Trophoblast cell (in vitro differentiated cells and primary cell): Measurements from ENCODE around the gene POLA1.
A peak's percentile ranks its signal among the peaks of the same experiment; 100 is the strongest.

Experiments
- DNase-seq, 2 donors: peaks; one replicate each; pipeline ENCODE4 v3.0.0-alpha.2; 2016
- H2AFZ ChIP-seq: 2 replicates; pipeline ENCODE4 v1.6.1; 2013; ENCODE audit warnings: low read length, moderate library complexity, mild to moderate bottlenecking; ENCODE audit not compliant: insufficient read depth, poor library complexity
- H2AK5ac ChIP-seq: 2 replicates; pipeline ENCODE4 v1.6.1; 2013; ENCODE audit warnings: mild to moderate bottlenecking, low read length
- H2BK120ac ChIP-seq: 2 replicates; pipeline ENCODE4 v1.6.1; 2013; ENCODE audit warnings: low read length, mild to moderate bottlenecking, moderate library complexity; ENCODE audit not compliant: insufficient read depth, poor library complexity
- H2BK12ac ChIP-seq: 2 replicates; pipeline ENCODE4 v1.6.1; 2013; ENCODE audit warnings: mild to moderate bottlenecking, low read length, moderate library complexity
- H2BK5ac ChIP-seq: 2 replicates; pipeline ENCODE4 v1.6.1; 2013; ENCODE audit warnings: low read length, low read depth, moderate library complexity, mild to moderate bottlenecking; ENCODE audit not compliant: poor library complexity
- H3K14ac ChIP-seq: 2 replicates; pipeline ENCODE4 v1.6.1; 2013; ENCODE audit warnings: mild to moderate bottlenecking, low read length
- H3K18ac ChIP-seq: 2 replicates; pipeline ENCODE4 v1.6.1; 2013; ENCODE audit warnings: mild to moderate bottlenecking, low read length
- H3K23ac ChIP-seq: 2 replicates; pipeline ENCODE4 v1.6.1; 2013; ENCODE audit warnings: low read length
- H3K27ac ChIP-seq: 2 replicates; pipeline ENCODE4 v1.5.1; 2013; ENCODE audit warnings: low read depth, mild to moderate bottlenecking, inconsistent platforms, low read length, moderate library complexity
- H3K27me3 ChIP-seq: 2 replicates; pipeline ENCODE4 v1.6.1; 2013; ENCODE audit warnings: inconsistent platforms, mild to moderate bottlenecking, low read length, moderate library complexity; ENCODE audit not compliant: insufficient read depth
- H3K36me3 ChIP-seq, 2 experiments: 1 replicate in 1 of 2; 2 replicates in 1 of 2; pipeline ENCODE4 v1.6.1; 2013; ENCODE audit warnings: low read length in 2 of 2, mild to moderate bottlenecking in 2 of 2, moderate library complexity in 1 of 2; ENCODE audit not compliant: insufficient read depth in 2 of 2, control insufficient read depth in 1 of 2
- H3K4ac ChIP-seq: 2 replicates; pipeline ENCODE4 v1.6.1; 2013; ENCODE audit warnings: low read depth, mild to moderate bottlenecking, low read length, moderate library complexity
- H3K4me1 ChIP-seq, 2 experiments: 1 replicate in 1 of 2; 2 replicates in 1 of 2; pipeline ENCODE4 v1.6.1; 2013; ENCODE audit warnings: low read length in 2 of 2, mild to moderate bottlenecking in 2 of 2, moderate library complexity in 1 of 2; ENCODE audit not compliant: insufficient read depth in 2 of 2, control insufficient read depth in 1 of 2
- H3K4me2 ChIP-seq: 2 replicates; pipeline ENCODE4 v1.6.1; 2013; ENCODE audit warnings: inconsistent platforms, mild to moderate bottlenecking, low read length, moderate library complexity
- H3K4me3 ChIP-seq: 2 replicates; pipeline ENCODE4 v1.5.1; 2013; ENCODE audit warnings: mild to moderate bottlenecking, low read depth, low read length, inconsistent platforms
- H3K79me1 ChIP-seq: one replicate; pipeline ENCODE4 v1.6.1; 2013; ENCODE audit warnings: low read length
- H3K79me2 ChIP-seq: 2 replicates; pipeline ENCODE4 v1.6.1; 2013; ENCODE audit warnings: low read length, mild to moderate bottlenecking; ENCODE audit not compliant: control insufficient read depth, insufficient read depth, poor library complexity
- H3K9ac ChIP-seq: 2 replicates; pipeline ENCODE4 v1.6.1; 2013; ENCODE audit warnings: mild to moderate bottlenecking, low read length
- H3K9me3 ChIP-seq: 2 replicates; pipeline ENCODE4 v1.6.1; 2013; ENCODE audit warnings: low read depth, mild to moderate bottlenecking, control low read depth, inconsistent platforms, low read length; ENCODE audit not compliant: insufficient read depth
- H4K12ac ChIP-seq: 2 replicates; pipeline ENCODE4 v1.6.1; 2013; ENCODE audit warnings: low read depth, mild to moderate bottlenecking, low read length, moderate library complexity
- H4K8ac ChIP-seq: 2 replicates; pipeline ENCODE4 v1.6.1; 2013; ENCODE audit warnings: low read depth, mild to moderate bottlenecking, low read length, moderate library complexity
- H4K91ac ChIP-seq: one replicate; pipeline ENCODE4 v1.6.1; 2013; ENCODE audit warnings: low read depth, mild to moderate bottlenecking, low read length, moderate library complexity
- WGBS: extraction: QIAGEN DNeasy Blood & Tissue Kit; methylation state at CpG from one replicate; pipeline ENCODE4 v1.1.7; 2013; ENCODE audit warnings: missing lambda C conversion rate; ENCODE audit not compliant: insufficient read length, insufficient coverage; ENCODE audit errors: extremely low coverage; 5-methylcytosine and 5-hydroxymethylcytosine counted together

The POLA1 gene

DNA sequence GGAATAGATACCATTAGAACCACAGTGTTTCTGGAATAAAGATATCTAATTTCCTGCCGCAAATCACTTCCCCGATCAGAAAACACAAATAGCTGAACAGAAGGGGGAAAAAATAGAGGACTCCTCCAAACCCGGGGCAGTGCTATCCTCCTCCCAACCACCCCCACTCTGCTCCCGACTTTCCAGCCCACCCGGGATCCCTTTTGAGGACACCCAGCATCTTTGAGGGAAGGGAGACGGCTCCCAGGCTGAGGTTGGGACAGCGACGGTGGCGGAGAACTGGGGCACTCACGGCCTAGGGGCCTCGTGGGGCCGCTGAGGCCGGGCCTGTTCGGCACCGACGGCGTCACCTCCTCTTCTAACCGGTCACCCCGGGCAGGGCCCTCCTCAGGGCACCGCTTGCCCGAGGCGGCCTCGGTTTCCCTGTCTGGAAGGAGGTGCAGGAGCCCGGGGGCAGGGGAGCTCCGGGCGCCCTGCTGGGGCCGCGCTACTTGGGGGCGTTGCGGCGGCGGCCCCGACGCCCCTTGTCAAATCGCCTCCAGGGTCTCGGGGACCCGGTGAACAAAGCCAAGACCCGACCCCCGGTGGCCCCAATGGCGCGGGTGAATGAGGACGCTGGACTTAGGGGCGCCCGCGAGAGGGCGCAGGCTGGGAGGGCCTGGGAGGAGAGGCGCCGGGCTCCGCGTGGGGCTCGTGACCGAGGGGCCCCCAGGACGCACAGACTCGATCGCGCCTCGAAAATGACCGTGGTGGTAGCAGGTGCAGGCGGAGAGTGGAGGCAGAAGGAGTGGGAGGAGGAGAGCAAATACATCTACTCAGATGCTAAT lies 329.0 kb downstream of the POLA1 start:
- no peak for DNase-seq
- H2BK5ac ChIP-seq: no peak overlapping the region
- no peaks in the 10 kb centered on the region for H3K9me3 ChIP-seq
- H3K23ac ChIP-seq: no peak overlapping the region
- H3K4me3 ChIP-seq: no peak overlapping the region
- H3K18ac ChIP-seq: no peak overlapping the region
- H3K9ac ChIP-seq: no peak overlapping the region
- no CpG with 5 or more reads among the region's 59 CpGs for WGBS
- H4K8ac ChIP-seq: no peak overlapping the region
- no peak overlapping the region for H3K4me2 ChIP-seq
- no peak overlapping the region for H2BK12ac ChIP-seq
- no peaks in the 10 kb centered on the region for H3K36me3 ChIP-seq
- no peaks in the 10 kb centered on the region for H3K79me1 ChIP-seq
- H3K14ac ChIP-seq: no peak overlapping the region
- H3K27me3 ChIP-seq: peaks cover 39% of the 10 kb centered on the region
- peaks cover 6 to 11% of the 10 kb centered on the region in 2 experiments for H3K4me1 ChIP-seq
- no peak overlapping the region for H2AK5ac ChIP-seq
- no peak overlapping the region for H3K27ac ChIP-seq
- no peak overlapping the region for H3K4ac ChIP-seq
- no peak overlapping the region for H2BK120ac ChIP-seq
- no peak overlapping the region for H4K12ac ChIP-seq
- H2AFZ ChIP-seq: no peak overlapping the region
- no peak overlapping the region for H4K91ac ChIP-seq
- no peaks in the 10 kb centered on the region for H3K79me2 ChIP-seq

DNA sequence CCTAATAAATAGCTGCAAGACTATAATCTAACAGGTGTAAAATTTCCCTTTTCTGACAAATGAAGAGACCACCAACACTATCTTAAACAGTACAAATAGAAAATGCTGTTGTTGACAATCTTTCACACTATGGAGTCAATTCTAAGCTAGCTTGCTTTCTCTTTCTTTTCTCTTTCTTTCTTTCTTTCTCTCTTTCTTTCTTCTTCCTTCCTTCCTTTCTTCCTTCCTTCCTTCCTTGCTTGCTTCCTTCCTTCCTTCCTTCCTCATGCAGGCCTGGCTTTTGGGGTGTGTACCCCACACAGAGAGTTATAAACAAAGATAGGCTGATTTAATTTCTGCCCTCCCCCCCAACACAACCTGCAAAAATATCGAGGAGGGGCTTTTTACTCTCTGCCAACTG lies 330.2 kb downstream of the POLA1 start:
- no peak overlapping the region for H3K4me2 ChIP-seq
- H2AK5ac ChIP-seq: no peak overlapping the region
- no peaks in the 10 kb centered on the region for H3K9me3 ChIP-seq
- no peak overlapping the region for H4K8ac ChIP-seq
- H3K79me2 ChIP-seq: no peaks in the 10 kb centered on the region
- no peak overlapping the region for H2BK5ac ChIP-seq
- H3K27ac ChIP-seq: no peak overlapping the region
- no peak overlapping the region for H2BK120ac ChIP-seq
- no peak overlapping the region for H4K91ac ChIP-seq
- no peak overlapping the region for H4K12ac ChIP-seq
- no peak overlapping the region for H3K14ac ChIP-seq
- no peak overlapping the region for H3K23ac ChIP-seq
- no peak overlapping the region for H2AFZ ChIP-seq
- H3K4ac ChIP-seq: no peak overlapping the region
- H2BK12ac ChIP-seq: no peak overlapping the region
- H3K4me3 ChIP-seq: no peak overlapping the region
- peaks cover 38% of the 10 kb centered on the region for H3K27me3 ChIP-seq
- no peak for DNase-seq
- no peak overlapping the region for H3K18ac ChIP-seq
- peaks cover 6 to 11% of the 10 kb centered on the region in 2 experiments for H3K4me1 ChIP-seq
- WGBS: no CpG with 5 or more reads among the region's 1 CpG
- H3K36me3 ChIP-seq: no peaks in the 10 kb centered on the region
- H3K9ac ChIP-seq: no peak overlapping the region
- H3K79me1 ChIP-seq: no peaks in the 10 kb centered on the region

GRCh38 chrX:25025615-25026014 lies 331.9 kb downstream of the POLA1 start:
- peaks cover 28% of the 10 kb centered on the region for H3K27me3 ChIP-seq
- H3K9me3 ChIP-seq: no peaks in the 10 kb centered on the region
- no peaks in the 10 kb centered on the region for H3K36me3 ChIP-seq
- H3K14ac ChIP-seq: no peak overlapping the region
- H2BK120ac ChIP-seq: no peak overlapping the region
- H3K4me3 ChIP-seq: no peak overlapping the region
- no peak overlapping the region for H3K27ac ChIP-seq
- no peak overlapping the region for H2BK12ac ChIP-seq
- DNase-seq: peak in 1 of 2 donors; percentile 61
- H4K8ac ChIP-seq: no peak overlapping the region
- WGBS: no CpG with 5 or more reads among the region's 2 CpGs
- H3K79me1 ChIP-seq: no peaks in the 10 kb centered on the region
- H3K79me2 ChIP-seq: no peaks in the 10 kb centered on the region
- no peak overlapping the region for H2BK5ac ChIP-seq
- no peak overlapping the region for H3K9ac ChIP-seq
- no peak overlapping the region for H3K4ac ChIP-seq
- no peak overlapping the region for H3K18ac ChIP-seq
- H4K91ac ChIP-seq: no peak overlapping the region
- no peak overlapping the region for H2AFZ ChIP-seq
- no peak overlapping the region for H4K12ac ChIP-seq
- H3K4me2 ChIP-seq: no peak overlapping the region
- H3K4me1 ChIP-seq: peaks cover under 1 to 4% of the 10 kb centered on the region in 2 experiments
- no peak overlapping the region for H2AK5ac ChIP-seq
- no peak overlapping the region for H3K23ac ChIP-seq

DNA sequence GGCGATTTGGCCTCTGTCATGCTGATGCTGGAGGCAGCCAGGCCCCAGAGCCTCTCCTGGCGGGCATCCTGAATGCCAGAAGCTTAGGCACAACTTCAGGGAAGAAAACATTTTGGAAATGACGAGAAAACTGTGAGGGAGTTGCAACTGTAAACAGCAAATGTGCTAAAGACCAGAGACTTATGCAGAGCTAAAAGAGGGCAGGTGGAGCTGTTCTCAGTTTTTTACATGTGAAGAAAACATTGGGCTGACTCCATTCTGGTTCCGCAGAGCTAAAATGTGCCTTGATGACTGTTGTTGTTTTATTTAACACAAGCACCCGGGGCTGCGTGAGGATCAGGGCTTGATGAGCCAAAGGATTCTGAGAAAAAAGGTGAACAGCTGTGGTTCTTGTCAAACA lies 332.9 kb downstream of the POLA1 start:
- Histone ChIP-seq H2BK12ac (no peak overlapping the region), H3K18ac (no peak overlapping the region)

More for the DNA sequence above, 332.9 kb downstream of the POLA1 start:
- H3K27ac ChIP-seq: no peak overlapping the region
- H3K23ac ChIP-seq: no peak overlapping the region
- no peak overlapping the region for H4K91ac ChIP-seq
- H2BK120ac ChIP-seq: no peak overlapping the region
- H2AFZ ChIP-seq: no peak overlapping the region
- whole genome bisulfite sequencing: no CpG with 5 or more reads among the region's 6 CpGs
- no peak overlapping the region for H3K4me3 ChIP-seq
- H3K79me1 ChIP-seq: no peaks in the 10 kb centered on the region
- H2BK5ac ChIP-seq: no peak overlapping the region
- H3K36me3 ChIP-seq: no peaks in the 10 kb centered on the region
- no peak for DNase-seq
- no peaks in the 10 kb centered on the region for H3K4me1 ChIP-seq
- no peak overlapping the region for H4K12ac ChIP-seq
- H3K79me2 ChIP-seq: no peaks in the 10 kb centered on the region
- H3K4me2 ChIP-seq: no peak overlapping the region
- no peaks in the 10 kb centered on the region for H3K9me3 ChIP-seq
- H3K9ac ChIP-seq: no peak overlapping the region
- no peak overlapping the region for H2AK5ac ChIP-seq
- H3K27me3 ChIP-seq: peaks cover 23% of the 10 kb centered on the region
- H3K4ac ChIP-seq: no peak overlapping the region
- H3K14ac ChIP-seq: no peak overlapping the region
- no peak overlapping the region for H4K8ac ChIP-seq
